Lower lobe of right lung (tissue), 2 donors: ENCODE measurements around the gene ERC1. TPM values are rescaled to one million over a fixed set of nuclear protein-coding genes. Genes with fewer than 3 reads are reported as not detected.

Experiments used
- ATAC-seq, 2 donors: fragments of 200-7000 bp; cut with Tn5 transposase; one replicate each; pipeline ENCODE4 v1.9.1; 2020 to 2022; ENCODE audit warnings: mild to moderate bottlenecking in 2 of 2, moderate library complexity in 2 of 2
- DNase-seq: peaks from one replicate; pipeline ENCODE4 v3.0.0-alpha.2; 2020
- H3K27ac ChIP-seq: fragments of 200-600 bp; one replicate; pipeline ENCODE4 v1.8.0; 2022
- H3K27me3 ChIP-seq: fragments of 200-600 bp; one replicate; pipeline ENCODE4 v1.8.0; 2022; ENCODE audit warnings: low read depth
- H3K36me3 ChIP-seq: fragments of 200-600 bp; one replicate; pipeline ENCODE4 v1.8.0; 2022; ENCODE audit warnings: mild to moderate bottlenecking
- H3K4me1 ChIP-seq: fragments of 200-600 bp; one replicate; pipeline ENCODE4 v1.8.0; 2022
- H3K4me3 ChIP-seq: fragments of 200-600 bp; one replicate; pipeline ENCODE4 v1.8.0; 2022; ENCODE audit warnings: mild to moderate bottlenecking
- H3K9me3 ChIP-seq: fragments of 200-600 bp; one replicate; pipeline ENCODE4 v1.8.0; 2022
- intact Hi-C: fragments of 100-400 bp; cut with DNase I; formaldehyde crosslinking; loops from one replicate; pipeline ENCODE4 v1.11.0; 2022
- total RNA-seq: library from RNA; stranded (reverse); fragmentation: NEBNext Ultra II Directional; extraction: Animal tissue kit (Norgen Biotek cat#: 25700); gene quantifications from one replicate; pipeline ENCODE4 v1.2.1, GENCODE V29; 2021
- TF ChIP-seq, protein P1 (sequence below): fragments of 200-600 bp; IDR thresholded peaks from one replicate; pipeline ENCODE4 v1.8.0; 2022; ENCODE audit warnings: antibody characterized with exemption, mild to moderate bottlenecking
- donor health status: DM: no; HTN: yes; CAD: no; lungs with severe emphysema.

Gene ERC1
- total RNA-seq, 1 donor from 2014 or later = 66.3 TPM

DNA sequence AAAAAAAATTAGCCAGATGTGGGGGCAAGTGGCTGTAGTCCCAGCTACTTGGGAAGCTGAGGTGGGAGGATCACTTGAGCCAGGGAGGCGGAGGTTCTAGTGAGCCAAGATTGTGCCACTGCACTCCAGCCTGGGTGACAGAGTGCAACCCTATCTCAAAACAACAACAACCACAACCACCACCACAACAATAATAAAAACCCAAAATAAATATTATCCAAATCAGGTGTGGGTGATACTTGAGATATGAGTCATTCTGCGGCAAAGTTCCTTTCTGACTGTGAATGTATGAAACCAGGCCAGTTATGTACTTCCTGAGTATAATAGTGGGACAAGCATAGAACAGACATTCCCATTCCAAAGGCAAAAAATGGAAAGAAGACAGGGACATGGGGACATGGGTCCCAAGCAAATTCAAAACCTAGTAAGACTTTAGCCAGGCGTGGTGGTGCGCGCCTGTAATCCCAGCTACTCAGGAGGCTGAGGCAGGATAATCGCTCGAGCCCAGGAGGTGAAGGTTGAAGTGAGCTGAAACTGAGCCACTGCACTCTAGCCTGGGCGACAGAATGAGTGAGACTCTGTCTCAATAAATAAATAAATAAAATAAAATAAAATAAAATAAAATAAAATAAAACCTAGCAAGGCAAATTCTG is 9.7 kb upstream of the ERC1 start:
- no peaks in the 10 kb centered on the region for H3K9me3 ChIP-seq
- H3K27ac ChIP-seq = no peak overlapping the region
- H3K4me1 ChIP-seq = no peaks in the 10 kb centered on the region
- no peaks in the 10 kb centered on the region for H3K36me3 ChIP-seq
- intact Hi-C loops = no loop called here
- H3K27me3 ChIP-seq = no peaks in the 10 kb centered on the region
- DNase-seq = no peak
- TF ChIP-seq, protein P1, sequence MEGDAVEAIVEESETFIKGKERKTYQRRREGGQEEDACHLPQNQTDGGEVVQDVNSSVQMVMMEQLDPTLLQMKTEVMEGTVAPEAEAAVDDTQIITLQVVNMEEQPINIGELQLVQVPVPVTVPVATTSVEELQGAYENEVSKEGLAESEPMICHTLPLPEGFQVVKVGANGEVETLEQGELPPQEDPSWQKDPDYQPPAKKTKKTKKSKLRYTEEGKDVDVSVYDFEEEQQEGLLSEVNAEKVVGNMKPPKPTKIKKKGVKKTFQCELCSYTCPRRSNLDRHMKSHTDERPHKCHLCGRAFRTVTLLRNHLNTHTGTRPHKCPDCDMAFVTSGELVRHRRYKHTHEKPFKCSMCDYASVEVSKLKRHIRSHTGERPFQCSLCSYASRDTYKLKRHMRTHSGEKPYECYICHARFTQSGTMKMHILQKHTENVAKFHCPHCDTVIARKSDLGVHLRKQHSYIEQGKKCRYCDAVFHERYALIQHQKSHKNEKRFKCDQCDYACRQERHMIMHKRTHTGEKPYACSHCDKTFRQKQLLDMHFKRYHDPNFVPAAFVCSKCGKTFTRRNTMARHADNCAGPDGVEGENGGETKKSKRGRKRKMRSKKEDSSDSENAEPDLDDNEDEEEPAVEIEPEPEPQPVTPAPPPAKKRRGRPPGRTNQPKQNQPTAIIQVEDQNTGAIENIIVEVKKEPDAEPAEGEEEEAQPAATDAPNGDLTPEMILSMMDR = no peak
- no peak for ATAC-seq
- no peak overlapping the region for H3K4me3 ChIP-seq

DNA sequence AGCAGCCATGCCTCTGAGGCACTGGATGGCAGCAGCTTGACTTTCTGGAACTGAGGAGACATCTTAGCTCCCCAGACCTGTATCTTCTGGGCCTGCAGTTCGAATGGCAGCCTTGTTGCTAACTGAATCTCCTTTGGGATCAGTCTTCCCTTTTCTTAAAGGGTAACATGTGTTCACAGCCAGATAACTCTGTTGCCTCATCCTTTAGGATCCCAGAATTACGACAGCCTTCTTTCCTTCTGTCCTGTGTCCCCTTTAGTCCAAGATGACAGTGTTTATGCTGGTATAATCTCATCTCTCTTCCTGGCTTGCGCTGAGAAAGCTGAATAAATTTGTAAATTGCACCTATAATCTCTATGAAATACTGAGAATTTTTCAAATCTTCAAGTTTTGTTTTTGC is 9.1 kb upstream of the ERC1 start:
- Histone ChIP-seq H3K27me3 (no peaks in the 10 kb centered on the region), H3K9me3 (no peaks in the 10 kb centered on the region), H3K36me3 (no peaks in the 10 kb centered on the region), H3K27ac (no peak overlapping the region), H3K4me1 (no peaks in the 10 kb centered on the region), H3K4me3 (no peak overlapping the region)
- intact Hi-C loops = no loop called here
- no peak for DNase-seq
- ATAC-seq = no peak
- TF ChIP-seq, protein P1 = no peak

DNA sequence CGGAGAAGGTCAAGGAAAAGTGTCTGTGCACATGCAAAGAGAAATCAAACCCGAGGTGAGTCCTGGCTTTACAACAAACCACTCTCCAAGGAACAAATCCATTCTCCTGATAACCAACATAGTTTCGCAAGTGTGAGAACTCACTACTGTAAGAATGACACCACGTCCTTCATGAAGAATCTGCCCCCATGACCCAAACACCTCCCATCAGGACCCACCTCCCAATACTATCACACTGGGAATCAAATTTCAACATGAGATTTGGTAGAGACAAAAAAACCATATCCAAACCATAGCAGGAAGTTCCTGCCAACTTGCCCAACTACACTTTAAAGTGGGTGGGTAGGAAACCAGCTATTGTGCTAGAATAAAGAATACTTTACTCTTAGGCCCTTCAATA is 2.4 kb upstream of the ERC1 start:
- H3K4me3 ChIP-seq = no peak overlapping the region
- TF ChIP-seq, protein P1 = no peak
- H3K9me3 ChIP-seq = no peaks in the 10 kb centered on the region
- H3K36me3 ChIP-seq = no peaks in the 10 kb centered on the region
- ATAC-seq = no peak
- H3K27me3 ChIP-seq = no peaks in the 10 kb centered on the region
- H3K4me1 ChIP-seq = peaks cover 40% of the 10 kb centered on the region
- no peak for DNase-seq
- H3K27ac ChIP-seq = no peak overlapping the region
- intact Hi-C loops = no loop called here

DNA sequence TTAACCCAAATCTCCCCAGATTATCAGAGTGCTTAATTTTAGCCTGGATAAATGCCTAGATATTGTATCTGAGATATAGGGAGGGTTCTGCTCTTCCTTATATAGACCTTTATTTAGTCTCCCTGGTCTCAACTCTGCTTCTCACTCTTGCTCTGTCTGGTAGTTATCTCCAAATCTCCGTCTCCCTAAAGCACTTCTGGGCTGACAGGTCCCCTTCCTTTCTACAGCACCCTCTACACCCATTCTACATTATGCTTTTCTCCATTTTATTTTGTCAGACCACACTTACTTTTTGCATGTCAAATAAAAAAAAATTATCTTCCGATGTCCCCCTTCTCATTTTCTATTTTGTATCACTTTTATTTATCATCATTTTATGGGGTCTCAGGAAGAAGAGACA is 2.0 kb upstream of the ERC1 start:
- Histone ChIP-seq H3K27me3 (no peaks in the 10 kb centered on the region), H3K4me1 (peaks cover 43% of the 10 kb centered on the region), H3K4me3 (peak overlapping the region; percentile 84), H3K36me3 (no peaks in the 10 kb centered on the region), H3K9me3 (no peaks in the 10 kb centered on the region), H3K27ac (no peak overlapping the region)
- ATAC-seq = no peak
- intact Hi-C loops = no loop called here
- TF ChIP-seq, protein P1 = no peak
- DNase-seq = no peak

DNA sequence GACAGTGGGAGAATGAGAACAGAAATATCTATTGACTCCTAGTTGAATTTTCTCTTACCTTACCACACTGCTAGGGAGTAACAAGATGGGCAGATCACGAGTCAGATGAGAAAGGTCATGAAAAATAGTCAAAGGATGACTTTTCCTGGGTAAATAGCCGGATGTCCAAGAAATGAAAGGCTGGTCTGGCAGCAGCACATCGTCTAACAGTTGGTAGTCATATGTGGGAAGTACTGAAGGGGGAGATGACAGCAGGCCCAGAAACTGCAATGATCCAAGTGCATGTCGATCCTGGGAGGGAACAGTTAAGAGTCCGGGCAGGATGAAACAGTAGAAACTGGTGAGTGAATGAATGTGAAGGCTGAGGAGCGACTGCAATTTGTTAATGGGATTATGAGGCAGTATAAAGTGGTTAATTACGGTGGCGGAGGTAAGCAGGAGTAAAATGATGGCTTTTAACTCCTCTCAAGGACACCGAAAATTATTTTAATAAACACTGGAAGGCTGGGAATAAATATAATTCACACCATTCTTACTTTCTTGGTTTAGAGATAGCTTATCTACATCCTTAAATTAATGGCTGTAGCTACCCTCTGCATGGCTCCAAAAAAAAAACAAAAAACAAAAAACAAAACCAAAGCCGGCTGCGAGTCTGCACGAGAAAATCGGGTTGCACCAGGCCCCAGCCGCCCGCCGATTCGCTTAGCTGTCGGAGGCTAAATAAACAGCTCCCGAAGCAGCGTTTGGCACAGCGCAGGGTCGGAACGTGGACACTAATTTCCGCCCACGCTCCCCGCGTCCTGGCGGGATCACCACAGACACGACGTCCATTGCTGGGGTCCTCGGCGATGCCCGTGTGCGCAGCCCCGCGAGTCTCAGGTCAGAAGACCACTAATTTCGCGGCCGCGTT is 1.0 kb upstream of the ERC1 start:
- ATAC-seq = peak; percentile 69 to 73
- Histone ChIP-seq H3K27me3 (no peaks in the 10 kb centered on the region), H3K4me1 (peaks cover 45% of the 10 kb centered on the region), H3K36me3 (no peaks in the 10 kb centered on the region), H3K9me3 (no peaks in the 10 kb centered on the region), H3K27ac (peak overlapping the region; percentile 98), H3K4me3 (peak overlapping the region; percentile 84)
- intact Hi-C loops = no loop called here
- peak; percentile 83 for DNase-seq
- TF ChIP-seq, protein P1 = no peak
